Head of caudate nucleus (tissue), 42 donors: ENCODE data around the gene CSMD2.

Experiments used
- DNase-seq, 42 donors: peaks; one replicate each; pipeline versions ENCODE4 v3.0.0 to v3.0.0-alpha.2; 2020 to 2021; ENCODE audit warnings: mixed read lengths in 7 of 42
- intact Hi-C: fragments of 100-400 bp; cut with DNase I; formaldehyde crosslinking; loops from one replicate; pipeline ENCODE4 v1.15.0; 2022

CSMD2 gene

GRCh38 chr1:33902486-33903209 lies 262.4 kb downstream of the CSMD2 start:
- intact Hi-C loops, result no loop called here
- DNase-seq, result peak in 1 of 42 donors; percentile 41

- intact Hi-C loops, result no loop called here
- peak in 1 of 42 donors; percentile 40 for DNase-seq
Observed at GRCh38 chr1:33899746-33900145, 265.3 kb downstream of the CSMD2 start.

- peak in 1 of 42 donors; percentile 38 for DNase-seq
Observed at GRCh38 chr1:33898881-33899280, 266.1 kb downstream of the CSMD2 start.

GRCh38 chr1:33898406-33898805 lies 266.6 kb downstream of the CSMD2 start:
- DNase-seq, result peak in 1 of 42 donors; percentile 46
- intact Hi-C loops, result no loop called here

More at GRCh38 chr1:33898881-33899280, 266.1 kb downstream of the CSMD2 start:
- intact Hi-C loops, result no loop called here

GRCh38 chr1:33897092-33897725 lies 267.8 kb downstream of the CSMD2 start:
- peak in 1 of 42 donors; percentile 37 for DNase-seq
- intact Hi-C loops, result no loop called here

GRCh38 chr1:33895976-33896375 lies 269.1 kb downstream of the CSMD2 start:
- peak in 2 of 42 donors; percentile 29 to 41 for DNase-seq
- intact Hi-C loops, result no loop called here

GRCh38 chr1:33895396-33895795 lies 269.6 kb downstream of the CSMD2 start:
- intact Hi-C loops, result no loop called here
- peak in 1 of 42 donors; percentile 37 for DNase-seq

GRCh38 chr1:33893147-33893830 lies 271.7 kb downstream of the CSMD2 start:
- DNase-seq, result peak in 29 of 42 donors; percentile 16 to 90 (median 61)
- intact Hi-C loops, result no loop called here

- DNase-seq, result peak in 3 of 42 donors; percentile 22 to 56 (median 27)
- intact Hi-C loops, result no loop called here
Observed at GRCh38 chr1:33886496-33886895, 278.5 kb downstream of the CSMD2 start.

GRCh38 chr1:33880305-33880704 lies 284.7 kb downstream of the CSMD2 start:
- intact Hi-C loops, result no loop called here
- no peak for DNase-seq

- DNase-seq, result no peak
- intact Hi-C loops, result no loop called here
Observed at GRCh38 chr1:33878392-33878791, 286.6 kb downstream of the CSMD2 start.

GRCh38 chr1:33876970-33877650 lies 287.9 kb downstream of the CSMD2 start:
- intact Hi-C loops, result no loop called here
- DNase-seq, result peak in 20 of 42 donors; percentile 17 to 63 (median 34)

GRCh38 chr1:33875862-33876261 lies 289.2 kb downstream of the CSMD2 start:
- intact Hi-C loops, result no loop called here

GRCh38 chr1:33874636-33875035 lies 290.4 kb downstream of the CSMD2 start:
- DNase-seq, result peak in 2 of 42 donors; percentile 18 to 29
- intact Hi-C loops, result no loop called here

More at GRCh38 chr1:33875862-33876261, 289.2 kb downstream of the CSMD2 start:
- DNase-seq, result peak in 19 of 42 donors; percentile 25 to 71 (median 37)

GRCh38 chr1:33872683-33873082 lies 292.3 kb downstream of the CSMD2 start:
- intact Hi-C loops, result no loop called here
- DNase-seq, result no peak

GRCh38 chr1:33872275-33872674 lies 292.8 kb downstream of the CSMD2 start:
- no peak for DNase-seq
- intact Hi-C loops, result no loop called here

GRCh38 chr1:33867684-33868083 lies 297.3 kb downstream of the CSMD2 start:
- intact Hi-C loops, result no loop called here
- DNase-seq, result no peak

- no peak for DNase-seq
- intact Hi-C loops, result no loop called here
Observed at GRCh38 chr1:33866281-33866680, 298.7 kb downstream of the CSMD2 start.
